Testis (tissue), 2 donors: ENCODE results near the gene ANO2.

Experiments
- POLR2A ChIP-seq: fragments of 450-650 bp; IDR thresholded peaks from one replicate; pipeline ENCODE4 v1.6.1; 2017; ENCODE audit warnings: antibody characterized with exemption, mild to moderate bottlenecking, moderate library complexity
- TF ChIP-seq, protein P1 (sequence below), 3 experiments: fragments of 450-650 bp in 2 of 3; fragments of 200-600 bp in 1 of 3; sonication (generic) in 1 of 3; IDR thresholded peaks; one replicate each; pipeline ENCODE4 v1.5.1; 2016 to 2019; ENCODE audit warnings: antibody characterized with exemption in 3 of 3, mild to moderate bottlenecking in 2 of 3, moderate library complexity in 1 of 3

DNA sequence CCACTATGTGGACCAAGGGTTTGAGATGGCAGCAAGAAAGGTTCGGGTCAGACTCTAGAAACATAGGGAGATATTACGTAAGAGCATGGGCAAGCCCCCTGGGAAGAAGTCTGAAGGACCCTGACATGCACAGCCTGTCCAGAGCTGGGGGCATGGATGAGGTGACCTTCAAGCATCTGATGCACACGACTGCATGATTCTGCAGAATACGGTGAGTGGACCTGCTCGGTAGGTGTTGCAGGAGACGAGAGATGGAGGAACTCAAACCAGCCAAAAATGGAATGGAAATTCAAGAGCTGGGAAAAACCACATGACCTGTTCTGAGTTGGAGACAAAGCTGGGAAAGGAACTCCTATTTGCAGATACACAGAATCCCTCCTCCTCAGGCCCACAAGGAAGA, 43.6 kb downstream of the ANO2 start:
- TF ChIP-seq, protein P1, sequence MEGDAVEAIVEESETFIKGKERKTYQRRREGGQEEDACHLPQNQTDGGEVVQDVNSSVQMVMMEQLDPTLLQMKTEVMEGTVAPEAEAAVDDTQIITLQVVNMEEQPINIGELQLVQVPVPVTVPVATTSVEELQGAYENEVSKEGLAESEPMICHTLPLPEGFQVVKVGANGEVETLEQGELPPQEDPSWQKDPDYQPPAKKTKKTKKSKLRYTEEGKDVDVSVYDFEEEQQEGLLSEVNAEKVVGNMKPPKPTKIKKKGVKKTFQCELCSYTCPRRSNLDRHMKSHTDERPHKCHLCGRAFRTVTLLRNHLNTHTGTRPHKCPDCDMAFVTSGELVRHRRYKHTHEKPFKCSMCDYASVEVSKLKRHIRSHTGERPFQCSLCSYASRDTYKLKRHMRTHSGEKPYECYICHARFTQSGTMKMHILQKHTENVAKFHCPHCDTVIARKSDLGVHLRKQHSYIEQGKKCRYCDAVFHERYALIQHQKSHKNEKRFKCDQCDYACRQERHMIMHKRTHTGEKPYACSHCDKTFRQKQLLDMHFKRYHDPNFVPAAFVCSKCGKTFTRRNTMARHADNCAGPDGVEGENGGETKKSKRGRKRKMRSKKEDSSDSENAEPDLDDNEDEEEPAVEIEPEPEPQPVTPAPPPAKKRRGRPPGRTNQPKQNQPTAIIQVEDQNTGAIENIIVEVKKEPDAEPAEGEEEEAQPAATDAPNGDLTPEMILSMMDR (IDR thresholded peaks at IDR 0.05): no peak
- TF ChIP-seq POLR2A: no peak
